HG03175 (cell line): ENCODE results near the gene CPNE5.

ENCODE experiments used
- ATAC-seq: cut with Tn5 transposase; IDR thresholded peaks from one replicate; pipeline ENCODE4 v1.9.1; 2021; ENCODE audit warnings: mild to moderate bottlenecking, moderate library complexity; ENCODE audit not compliant: unreplicated experiment

Gene CPNE5

GRCh38 chr6:36751091-36751490 is 88.2 kb downstream of the CPNE5 start:
- no peak for ATAC-seq

GRCh38 chr6:36749829-36750489 is 89.3 kb downstream of the CPNE5 start:
- no peak for ATAC-seq

GRCh38 chr6:36746251-36746650 is 93.0 kb downstream of the CPNE5 start:
- ATAC-seq: no peak

- ATAC-seq: no peak
These were observed 93.4 kb downstream of the CPNE5 start for GRCh38 chr6:36745836-36746235.

- no peak for ATAC-seq
These were observed 94.0 kb downstream of the CPNE5 start for GRCh38 chr6:36745283-36745682.

- no peak for ATAC-seq
These were observed 95.0 kb downstream of the CPNE5 start for GRCh38 chr6:36744304-36744673.

- no peak for ATAC-seq
These were observed 95.5 kb downstream of the CPNE5 start for GRCh38 chr6:36743538-36744303.

- no peak for ATAC-seq
These were observed 96.2 kb downstream of the CPNE5 start for GRCh38 chr6:36743032-36743431.

- ATAC-seq: no peak
These were observed 97.1 kb downstream of the CPNE5 start for GRCh38 chr6:36742146-36742545.

GRCh38 chr6:36740818-36741179 is 98.4 kb downstream of the CPNE5 start:
- no peak for ATAC-seq

- ATAC-seq: no peak
These were observed 99.1 kb downstream of the CPNE5 start for GRCh38 chr6:36739947-36740817.

- ATAC-seq: no peak
These were observed 101.1 kb downstream of the CPNE5 start for GRCh38 chr6:36738108-36738507.

- no peak for ATAC-seq
These were observed 102.0 kb downstream of the CPNE5 start for GRCh38 chr6:36737043-36737785.

- ATAC-seq: no peak
These were observed 103.9 kb downstream of the CPNE5 start for GRCh38 chr6:36735110-36736071.

GRCh38 chr6:36734486-36735060 is 104.7 kb downstream of the CPNE5 start:
- ATAC-seq: no peak

GRCh38 chr6:36733300-36733699 is 105.9 kb downstream of the CPNE5 start:
- no peak for ATAC-seq

GRCh38 chr6:36731622-36732310 is 107.5 kb downstream of the CPNE5 start:
- ATAC-seq: no peak

- ATAC-seq: no peak
These were observed 108.5 kb downstream of the CPNE5 start for GRCh38 chr6:36730424-36731380.
